Measurements from ENCODE around the gene ACSF2.
A peak's percentile ranks its signal among the peaks of the same experiment; 100 is the strongest.

The ACSF2 gene

GRCh38 chr17:50425682-50426471 lies at the start of gene ACSF2:
Gene ACSF2, plus strand, starts transcription at chr17:50426218. Its CDS starts 44 bp downstream, at chr17:50426262.
- TF ChIP-seq CTCF (IDR thresholded peaks at IDR 0.05; ENCODE audit: extremely low read depth, insufficient read depth, missing control alignments), result no peak
- DNase-seq (ENCODE audit: low spot score), result peak; percentile 89
- in situ Hi-C loops (cut with MboI; ENCODE audit: low pct_unique_long_range_greater_than_20kb, low sequenced_read_pairs, unreplicated experiment), result no loop called here

GRCh38 chr17:50379351-50380132 lies 46.5 kb upstream of the ACSF2 start:
- TF ChIP-seq CTCF (IDR thresholded peaks at IDR 0.05; ENCODE audit: extremely low read depth, insufficient read depth, missing control alignments), result no peak
- no peak for DNase-seq (ENCODE audit: low spot score)
- in situ Hi-C loops (cut with MboI; ENCODE audit: low pct_unique_long_range_greater_than_20kb, low sequenced_read_pairs, unreplicated experiment), result no loop called here

GRCh38 chr17:50380369-50381259 lies 45.4 kb upstream of the ACSF2 start:
- DNase-seq (ENCODE audit: low spot score), result no peak
- peak; percentile 2 for TF ChIP-seq CTCF (IDR thresholded peaks at IDR 0.05; ENCODE audit: extremely low read depth, insufficient read depth, missing control alignments)
- in situ Hi-C loops (cut with MboI; ENCODE audit: low pct_unique_long_range_greater_than_20kb, low sequenced_read_pairs, unreplicated experiment), result no loop called here

- TF ChIP-seq CTCF (IDR thresholded peaks at IDR 0.05; ENCODE audit: extremely low read depth, insufficient read depth, missing control alignments), result no peak
- no peak for DNase-seq (ENCODE audit: low spot score)
- in situ Hi-C loops (cut with MboI; ENCODE audit: low pct_unique_long_range_greater_than_20kb, low sequenced_read_pairs, unreplicated experiment), result no loop called here
Measured at GRCh38 chr17:50381260-50381815, 44.7 kb upstream of the ACSF2 start.

- in situ Hi-C loops (cut with MboI; ENCODE audit: low pct_unique_long_range_greater_than_20kb, low sequenced_read_pairs, unreplicated experiment), result no loop called here
- no peak for TF ChIP-seq CTCF (IDR thresholded peaks at IDR 0.05; ENCODE audit: extremely low read depth, insufficient read depth, missing control alignments)
- DNase-seq (ENCODE audit: low spot score), result no peak
Measured at GRCh38 chr17:50381920-50382319, 44.1 kb upstream of the ACSF2 start.

GRCh38 chr17:50382931-50383330 lies 43.1 kb upstream of the ACSF2 start:
- in situ Hi-C loops (cut with MboI; ENCODE audit: low pct_unique_long_range_greater_than_20kb, low sequenced_read_pairs, unreplicated experiment), result no loop called here
- no peak for TF ChIP-seq CTCF (IDR thresholded peaks at IDR 0.05; ENCODE audit: extremely low read depth, insufficient read depth, missing control alignments)
- DNase-seq (ENCODE audit: low spot score), result no peak
